K562 (cell line): Measurements from ENCODE around the gene UCN. TPM values are rescaled to one million over a fixed set of nuclear protein-coding genes. Genes with fewer than 3 reads are reported as not detected.

Experiments used
- ARID2 ChIP-seq: fragments of 450-650 bp; IDR thresholded peaks from 2 replicates; pipeline ENCODE4 v1.6.1; 2017; ENCODE audit warnings: antibody characterized with exemption, mild to moderate bottlenecking
- BHLHE40 ChIP-seq: IDR thresholded peaks from 2 replicates; pipeline ENCODE4 v1.6.1; 2011; ENCODE audit warnings: low read length, improper control_type of control experiment
- CBFA2T3 ChIP-seq: fragments of 450-650 bp; IDR thresholded peaks from 2 replicates; pipeline ENCODE4 v1.6.1; 2017
- CREM ChIP-seq: IDR thresholded peaks from 2 replicates; pipeline ENCODE4 v1.6.1; 2014; ENCODE audit warnings: antibody characterized with exemption, low read depth
- CTBP1 ChIP-seq: fragments of 450-650 bp; IDR thresholded peaks from 2 replicates; pipeline ENCODE4 v1.6.1; 2016; ENCODE audit warnings: borderline replicate concordance
- ELF1 ChIP-seq: fragments of 200-800 bp; sonication (Bioruptor generic); IDR thresholded peaks from 2 replicates; pipeline ENCODE4 v1.6.1; 2016; ENCODE audit warnings: missing genetic modification characterization, missing compliant biosample characterization
- GABPB1 ChIP-seq: sonication (generic); formaldehyde crosslinking; IDR thresholded peaks from 2 replicates; pipeline ENCODE4 v1.8.0; 2022; ENCODE audit warnings: mild to moderate bottlenecking, missing genetic modification reagents
- NFIC ChIP-seq: fragments of 450-650 bp; IDR thresholded peaks from 2 replicates; pipeline ENCODE4 v1.6.1; 2017; ENCODE audit warnings: mild to moderate bottlenecking, inconsistent platforms
- RCOR1 ChIP-seq, 2 experiments: IDR thresholded peaks; 2 replicates each; pipeline ENCODE4 v1.6.1; 2012; ENCODE audit warnings: low read depth in 2 of 2, low read length in 2 of 2, borderline replicate concordance in 1 of 2, improper control_type of control experiment in 1 of 2
- SMARCA4 ChIP-seq: fragments of 450-650 bp; IDR thresholded peaks from 2 replicates; pipeline ENCODE4 v1.6.1; 2016
- SMARCE1 ChIP-seq: fragments of 450-650 bp; IDR thresholded peaks from 2 replicates; pipeline ENCODE4 v1.7.1; 2016; ENCODE audit warnings: mild to moderate bottlenecking
- TBL1XR1 ChIP-seq, 2 experiments: IDR thresholded peaks; 2 replicates each; pipeline ENCODE4 v1.6.1; 2012; ENCODE audit warnings: improper control_type of control experiment in 2 of 2, low read length in 2 of 2, mild to moderate bottlenecking in 1 of 2
- TCF15 ChIP-seq: fragments of 250-450 bp; sonication (Bioruptor Pico); IDR thresholded peaks from 2 replicates; pipeline ENCODE4 v1.8.0; 2022; ENCODE audit warnings: moderate library complexity, mild to moderate bottlenecking, inconsistent platforms
- ZEB2 ChIP-seq: fragments of 450-650 bp; IDR thresholded peaks from 2 replicates; pipeline ENCODE4 v1.6.1; 2016
- ZFP36 ChIP-seq: fragments of 150-350 bp; IDR thresholded peaks from 2 replicates; pipeline ENCODE4 v1.6.1; 2018; ENCODE audit warnings: low read length, low read depth; ENCODE audit not compliant: partially characterized antibody
- ZNF274 ChIP-seq: IDR thresholded peaks from 2 replicates; pipeline ENCODE4 v1.6.1; 2011; ENCODE audit warnings: low read depth, mild to moderate bottlenecking, low read length, moderate library complexity, borderline replicate concordance
- polyA plus RNA-seq, 8 experiments: library from polyadenylated mRNA; depleted of rRNA in 4 of 8; stranded (reverse) in 5 of 8; unstranded in 3 of 8; fragments of >200 nt; fragmentation: Nextera tagmentation in 2 of 8; fragmentation: Illumina TruSeq in 1 of 8; extraction: Ambion mirVana in 2 of 8; extraction: Trizol in 1 of 8; gene quantifications; 2 replicates each; pipeline versions ENCODE4 v1.2.1 to v1.2.3, GENCODE V29; 2011 to 2014; ENCODE audit warnings: inconsistent platforms in 1 of 8, missing spikeins in 1 of 8
- total RNA-seq, 7 experiments: library from RNA; depleted of rRNA in 6 of 7; stranded (reverse); fragments of >200 nt in 6 of 7; fragmentation: Illumina TruSeq in 2 of 7; extraction: Trizol in 2 of 7; gene quantifications; 2 replicates each; pipeline versions ENCODE4 v1.2.1 to v1.2.3, GENCODE V29; 2011 to 2021; ENCODE audit warnings: low replicate concordance in 1 of 7
- TF ChIP-seq, protein P1 (sequence below): fragments of 250-450 bp; sonication (Bioruptor Pico); IDR thresholded peaks from 2 replicates; pipeline ENCODE4 v1.8.0; 2022; ENCODE audit warnings: moderate library complexity, mild to moderate bottlenecking, inconsistent platforms
- TF ChIP-seq, protein P2 (sequence below): sonication (generic); formaldehyde crosslinking; IDR thresholded peaks from 2 replicates; pipeline ENCODE4 v1.4.0; 2020; ENCODE audit warnings: mild to moderate bottlenecking, missing genetic modification reagents
- TF ChIP-seq, protein P3 (sequence below), 2 experiments: IDR thresholded peaks; 2 replicates each; pipeline ENCODE4 v1.6.1; 2012; ENCODE audit warnings: improper control_type of control experiment in 2 of 2, low read depth in 2 of 2, low read length in 2 of 2, borderline replicate concordance in 1 of 2

UCN gene
- total and polyA plus RNA-seq, 9 of the 15 experiments (the other 6 are each of a cell fraction or from before 2014, with no cell fraction given), result 0.10 to 2.7 (median 0.43) TPM

DNA sequence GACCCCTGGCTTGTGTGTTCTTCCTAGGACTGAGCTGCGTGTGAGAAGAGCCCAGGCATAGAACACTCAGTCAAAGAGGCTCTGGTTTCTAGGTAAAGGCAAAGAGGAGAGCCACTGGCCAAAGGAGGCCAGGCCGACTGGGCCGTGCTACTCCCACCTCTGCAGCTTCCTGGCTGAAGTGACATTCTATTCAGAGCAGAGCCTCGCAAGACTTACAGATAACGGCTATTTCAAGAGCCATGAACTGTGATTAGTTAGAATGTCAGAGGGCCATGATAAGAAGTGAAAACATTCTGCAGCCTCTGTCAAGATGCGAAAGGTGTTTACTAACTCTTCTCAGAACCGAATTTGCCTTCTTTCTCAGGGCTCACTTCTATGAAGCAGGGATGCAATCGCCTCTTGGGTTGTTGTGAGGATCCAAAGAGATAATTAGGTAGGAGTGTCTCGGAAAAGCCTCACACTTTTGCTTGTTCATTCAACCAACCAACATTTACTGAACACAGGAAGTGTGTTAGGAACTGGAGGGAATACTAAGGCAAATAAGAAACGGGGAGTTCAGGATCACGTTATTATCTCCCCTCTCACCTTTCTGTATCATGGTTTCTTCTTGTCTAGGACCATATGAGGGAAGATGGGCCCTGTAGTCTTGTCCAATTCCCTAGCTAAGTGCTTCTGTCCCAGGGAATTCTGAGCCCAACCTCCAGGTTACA, 36.5 kb downstream of the UCN start (continued):
- TF ChIP-seq TCF15 (CRISPR knock-in tag) (no peak), RCOR1 (IDR thresholded peaks at IDR 0.05; ENCODE audit: borderline replicate concordance in 1 of 2, low read depth in 2 of 2, low read length in 2 of 2) (peak in 1 of 2 experiments; percentile 97; a peak in 2 of 4 replicates), ZNF274 (no peak), SMARCA4 (peak; percentile 42; the same call in 1 of the 2 replicates), NFIC (no peak), GABPB1 (CRISPR knock-in tag) (no peak), CTBP1 (peak; percentile 62; the same call in 1 of the 2 replicates), ZEB2 (0 out of 2 replicates have a peak, but pooled peaks have one; percentile 37), SMARCE1 (peak; percentile 18; the same call in 1 of the 2 replicates), ELF1 (peak; percentile 36; the same call in 1 of the 2 replicates), CBFA2T3 (peak; percentile 77), ARID2 (no peak), CREM (0 out of 2 replicates have a peak, but pooled peaks have one; percentile 29), BHLHE40 (0 out of 2 replicates have a peak, but pooled peaks have one; percentile 16), TBL1XR1 (IDR thresholded peaks at IDR 0.05; ENCODE audit: low read length in 2 of 2) (peak in 1 of 2 experiments; percentile 60; a peak in 1 of 4 replicates), ZFP36 (peak; percentile 68)
- TF ChIP-seq, protein P1, sequence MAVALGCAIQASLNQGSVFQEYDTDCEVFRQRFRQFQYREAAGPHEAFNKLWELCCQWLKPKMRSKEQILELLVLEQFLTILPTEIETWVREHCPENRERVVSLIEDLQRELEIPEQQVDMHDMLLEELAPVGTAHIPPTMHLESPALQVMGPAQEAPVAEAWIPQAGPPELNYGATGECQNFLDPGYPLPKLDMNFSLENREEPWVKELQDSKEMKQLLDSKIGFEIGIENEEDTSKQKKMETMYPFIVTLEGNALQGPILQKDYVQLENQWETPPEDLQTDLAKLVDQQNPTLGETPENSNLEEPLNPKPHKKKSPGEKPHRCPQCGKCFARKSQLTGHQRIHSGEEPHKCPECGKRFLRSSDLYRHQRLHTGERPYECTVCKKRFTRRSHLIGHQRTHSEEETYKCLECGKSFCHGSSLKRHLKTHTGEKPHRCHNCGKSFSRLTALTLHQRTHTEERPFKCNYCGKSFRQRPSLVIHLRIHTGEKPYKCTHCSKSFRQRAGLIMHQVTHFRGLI (CRISPR knock-in tag), result no peak
- TF ChIP-seq, protein P2, sequence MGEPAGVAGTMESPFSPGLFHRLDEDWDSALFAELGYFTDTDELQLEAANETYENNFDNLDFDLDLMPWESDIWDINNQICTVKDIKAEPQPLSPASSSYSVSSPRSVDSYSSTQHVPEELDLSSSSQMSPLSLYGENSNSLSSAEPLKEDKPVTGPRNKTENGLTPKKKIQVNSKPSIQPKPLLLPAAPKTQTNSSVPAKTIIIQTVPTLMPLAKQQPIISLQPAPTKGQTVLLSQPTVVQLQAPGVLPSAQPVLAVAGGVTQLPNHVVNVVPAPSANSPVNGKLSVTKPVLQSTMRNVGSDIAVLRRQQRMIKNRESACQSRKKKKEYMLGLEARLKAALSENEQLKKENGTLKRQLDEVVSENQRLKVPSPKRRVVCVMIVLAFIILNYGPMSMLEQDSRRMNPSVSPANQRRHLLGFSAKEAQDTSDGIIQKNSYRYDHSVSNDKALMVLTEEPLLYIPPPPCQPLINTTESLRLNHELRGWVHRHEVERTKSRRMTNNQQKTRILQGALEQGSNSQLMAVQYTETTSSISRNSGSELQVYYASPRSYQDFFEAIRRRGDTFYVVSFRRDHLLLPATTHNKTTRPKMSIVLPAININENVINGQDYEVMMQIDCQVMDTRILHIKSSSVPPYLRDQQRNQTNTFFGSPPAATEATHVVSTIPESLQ, result no peak
- TF ChIP-seq, protein P3, sequence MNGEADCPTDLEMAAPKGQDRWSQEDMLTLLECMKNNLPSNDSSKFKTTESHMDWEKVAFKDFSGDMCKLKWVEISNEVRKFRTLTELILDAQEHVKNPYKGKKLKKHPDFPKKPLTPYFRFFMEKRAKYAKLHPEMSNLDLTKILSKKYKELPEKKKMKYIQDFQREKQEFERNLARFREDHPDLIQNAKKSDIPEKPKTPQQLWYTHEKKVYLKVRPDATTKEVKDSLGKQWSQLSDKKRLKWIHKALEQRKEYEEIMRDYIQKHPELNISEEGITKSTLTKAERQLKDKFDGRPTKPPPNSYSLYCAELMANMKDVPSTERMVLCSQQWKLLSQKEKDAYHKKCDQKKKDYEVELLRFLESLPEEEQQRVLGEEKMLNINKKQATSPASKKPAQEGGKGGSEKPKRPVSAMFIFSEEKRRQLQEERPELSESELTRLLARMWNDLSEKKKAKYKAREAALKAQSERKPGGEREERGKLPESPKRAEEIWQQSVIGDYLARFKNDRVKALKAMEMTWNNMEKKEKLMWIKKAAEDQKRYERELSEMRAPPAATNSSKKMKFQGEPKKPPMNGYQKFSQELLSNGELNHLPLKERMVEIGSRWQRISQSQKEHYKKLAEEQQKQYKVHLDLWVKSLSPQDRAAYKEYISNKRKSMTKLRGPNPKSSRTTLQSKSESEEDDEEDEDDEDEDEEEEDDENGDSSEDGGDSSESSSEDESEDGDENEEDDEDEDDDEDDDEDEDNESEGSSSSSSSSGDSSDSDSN (IDR thresholded peaks at IDR 0.05; ENCODE audit: borderline replicate concordance in 1 of 2, low read depth in 2 of 2, low read length in 2 of 2), result peak in 1 of 2 experiments; percentile 52; a peak in 1 of 4 replicates
- TF ChIP-seq, all 486 proteins: peak for 39
